SK-N-SH (cell line): ENCODE results near the gene NLRP9.

Source experiments
- CTCF ChIP-seq: fragments of 200-600 bp; sonication (generic); IDR thresholded peaks from 2 replicates; pipeline ENCODE4 v1.6.1; 2017; ENCODE audit warnings: antibody characterized with exemption, mild to moderate bottlenecking, moderate library complexity
- EP300 ChIP-seq, 2 experiments: IDR thresholded peaks; 2 replicates each; pipeline versions ENCODE4 v1.4.0 to v1.6.1; 2012; ENCODE audit warnings: borderline replicate concordance in 1 of 2, low read depth in 1 of 2, low read length in 1 of 2
- GATA2 ChIP-seq: sonication (generic); formaldehyde crosslinking; IDR thresholded peaks from 2 replicates; pipeline ENCODE4 v1.5.0; 2020; ENCODE audit warnings: mild to moderate bottlenecking, missing genetic modification reagents
- MAX ChIP-seq: IDR thresholded peaks from 2 replicates; pipeline ENCODE4 v1.4.0; 2012; ENCODE audit warnings: low read depth
- MXI1 ChIP-seq: IDR thresholded peaks from 2 replicates; pipeline ENCODE4 v1.6.1; 2012; ENCODE audit warnings: mild to moderate bottlenecking, low read depth, low read length, improper control_type of control experiment
- RAD21 ChIP-seq: IDR thresholded peaks from 2 replicates; pipeline ENCODE4 v1.6.1; 2012; ENCODE audit warnings: mild to moderate bottlenecking, low read length
- TAF1 ChIP-seq: IDR thresholded peaks from 2 replicates; pipeline ENCODE4 v1.6.1; 2012; ENCODE audit warnings: low read depth, mild to moderate bottlenecking, low read length, moderate library complexity, borderline replicate concordance
- YY1 ChIP-seq: IDR thresholded peaks from 2 replicates; pipeline ENCODE4 v1.4.0; 2012; ENCODE audit warnings: low read depth, mild to moderate bottlenecking

- TF ChIP-seq TAF1 (no peak), RAD21 (no peak), EP300 (IDR thresholded peaks at IDR 0.05; ENCODE audit: borderline replicate concordance in 1 of 2, low read depth in 1 of 2, low read length in 1 of 2) (no peak), CTCF (no peak), MAX (no peak), GATA2 (CRISPR knock-in tag) (no peak), YY1 (no peak), MXI1 (no peak)
These were observed 25.2 kb downstream of the NLRP9 start for GRCh38 chr19:55712804-55713631.
